Measurements from ENCODE around the gene NUDT3.

The NUDT3 gene

DNA sequence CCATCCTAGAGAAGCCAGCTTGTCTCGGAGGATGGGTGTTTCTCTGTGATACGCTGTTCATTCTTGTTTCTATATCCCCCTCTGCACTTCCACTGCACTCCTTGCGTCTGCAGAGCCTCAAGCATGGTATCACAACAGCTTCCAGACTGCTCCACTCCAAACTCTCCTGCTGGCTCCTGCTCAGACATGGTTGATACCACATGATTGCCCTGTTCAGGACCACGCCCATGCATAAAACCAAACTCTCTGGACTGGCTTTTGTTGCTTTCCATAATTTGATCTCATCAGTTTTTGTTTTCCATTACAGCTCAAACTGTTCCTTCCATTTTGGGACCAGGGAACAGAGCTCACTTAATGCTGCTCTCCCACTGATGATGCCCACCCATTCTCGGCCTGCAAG, 113.6 kb downstream of the NUDT3 start:
- no peaks in the 10 kb centered on the region for H4K20me1 ChIP-seq (ENCODE audit: insufficient read depth)
- no peak overlapping the region for H2AFZ ChIP-seq (ENCODE audit: low read depth)
- H3K27me3 ChIP-seq (ENCODE audit: insufficient read depth, low read depth), result no peaks in the 10 kb centered on the region
- no peaks in the 10 kb centered on the region for H3K79me2 ChIP-seq (ENCODE audit: insufficient read depth, low read depth)
- H3K36me3 ChIP-seq (ENCODE audit: insufficient read depth), result no peaks in the 10 kb centered on the region
- no peak overlapping the region for H3K4me3 ChIP-seq (IDR thresholded peaks at IDR 0.05; ENCODE audit: insufficient read depth, low read depth, low read length)
- TF ChIP-seq, protein P1, sequence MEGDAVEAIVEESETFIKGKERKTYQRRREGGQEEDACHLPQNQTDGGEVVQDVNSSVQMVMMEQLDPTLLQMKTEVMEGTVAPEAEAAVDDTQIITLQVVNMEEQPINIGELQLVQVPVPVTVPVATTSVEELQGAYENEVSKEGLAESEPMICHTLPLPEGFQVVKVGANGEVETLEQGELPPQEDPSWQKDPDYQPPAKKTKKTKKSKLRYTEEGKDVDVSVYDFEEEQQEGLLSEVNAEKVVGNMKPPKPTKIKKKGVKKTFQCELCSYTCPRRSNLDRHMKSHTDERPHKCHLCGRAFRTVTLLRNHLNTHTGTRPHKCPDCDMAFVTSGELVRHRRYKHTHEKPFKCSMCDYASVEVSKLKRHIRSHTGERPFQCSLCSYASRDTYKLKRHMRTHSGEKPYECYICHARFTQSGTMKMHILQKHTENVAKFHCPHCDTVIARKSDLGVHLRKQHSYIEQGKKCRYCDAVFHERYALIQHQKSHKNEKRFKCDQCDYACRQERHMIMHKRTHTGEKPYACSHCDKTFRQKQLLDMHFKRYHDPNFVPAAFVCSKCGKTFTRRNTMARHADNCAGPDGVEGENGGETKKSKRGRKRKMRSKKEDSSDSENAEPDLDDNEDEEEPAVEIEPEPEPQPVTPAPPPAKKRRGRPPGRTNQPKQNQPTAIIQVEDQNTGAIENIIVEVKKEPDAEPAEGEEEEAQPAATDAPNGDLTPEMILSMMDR (conservative IDR thresholded peaks at IDR 0.05; ENCODE audit: low read depth, low read length), result no peak
- no peaks in the 10 kb centered on the region for H3K4me1 ChIP-seq (ENCODE audit: low read depth, poor library complexity, severe bottlenecking)
- no peak overlapping the region for H3K27ac ChIP-seq
- no peak overlapping the region for H3K9ac ChIP-seq
- H3K4me2 ChIP-seq, result no peak overlapping the region

DNA sequence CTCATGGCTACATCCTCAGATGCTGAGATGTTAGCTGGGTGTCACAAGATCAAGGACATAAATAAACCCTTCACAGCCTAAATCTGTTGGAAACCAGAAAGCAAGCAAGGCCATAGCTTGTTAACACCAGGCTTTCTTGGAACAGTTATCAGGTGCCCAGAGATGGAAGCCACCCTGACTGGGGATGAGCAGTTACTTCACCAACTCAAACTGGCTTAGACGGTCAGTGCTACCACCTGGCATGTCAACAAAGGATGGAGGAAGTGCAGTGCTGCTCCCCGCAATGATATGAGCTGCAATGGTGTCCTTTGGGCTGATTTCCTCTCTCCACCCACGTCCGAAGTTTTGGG, 114.7 kb downstream of the NUDT3 start:
- H3K9ac ChIP-seq, result no peak overlapping the region
- TF ChIP-seq, protein P1 (conservative IDR thresholded peaks at IDR 0.05; ENCODE audit: low read depth, low read length), result no peak
- H3K79me2 ChIP-seq (ENCODE audit: insufficient read depth, low read depth), result no peaks in the 10 kb centered on the region
- no peak overlapping the region for H3K4me3 ChIP-seq (IDR thresholded peaks at IDR 0.05; ENCODE audit: insufficient read depth, low read depth, low read length)
- H3K27me3 ChIP-seq (ENCODE audit: insufficient read depth, low read depth), result no peaks in the 10 kb centered on the region
- no peaks in the 10 kb centered on the region for H3K36me3 ChIP-seq (ENCODE audit: insufficient read depth)
- H3K4me1 ChIP-seq (ENCODE audit: low read depth, poor library complexity, severe bottlenecking), result no peaks in the 10 kb centered on the region
- H4K20me1 ChIP-seq (ENCODE audit: insufficient read depth), result no peaks in the 10 kb centered on the region
- H2AFZ ChIP-seq (ENCODE audit: low read depth), result no peak overlapping the region
- H3K4me2 ChIP-seq, result no peak overlapping the region
- no peak overlapping the region for H3K27ac ChIP-seq

DNA sequence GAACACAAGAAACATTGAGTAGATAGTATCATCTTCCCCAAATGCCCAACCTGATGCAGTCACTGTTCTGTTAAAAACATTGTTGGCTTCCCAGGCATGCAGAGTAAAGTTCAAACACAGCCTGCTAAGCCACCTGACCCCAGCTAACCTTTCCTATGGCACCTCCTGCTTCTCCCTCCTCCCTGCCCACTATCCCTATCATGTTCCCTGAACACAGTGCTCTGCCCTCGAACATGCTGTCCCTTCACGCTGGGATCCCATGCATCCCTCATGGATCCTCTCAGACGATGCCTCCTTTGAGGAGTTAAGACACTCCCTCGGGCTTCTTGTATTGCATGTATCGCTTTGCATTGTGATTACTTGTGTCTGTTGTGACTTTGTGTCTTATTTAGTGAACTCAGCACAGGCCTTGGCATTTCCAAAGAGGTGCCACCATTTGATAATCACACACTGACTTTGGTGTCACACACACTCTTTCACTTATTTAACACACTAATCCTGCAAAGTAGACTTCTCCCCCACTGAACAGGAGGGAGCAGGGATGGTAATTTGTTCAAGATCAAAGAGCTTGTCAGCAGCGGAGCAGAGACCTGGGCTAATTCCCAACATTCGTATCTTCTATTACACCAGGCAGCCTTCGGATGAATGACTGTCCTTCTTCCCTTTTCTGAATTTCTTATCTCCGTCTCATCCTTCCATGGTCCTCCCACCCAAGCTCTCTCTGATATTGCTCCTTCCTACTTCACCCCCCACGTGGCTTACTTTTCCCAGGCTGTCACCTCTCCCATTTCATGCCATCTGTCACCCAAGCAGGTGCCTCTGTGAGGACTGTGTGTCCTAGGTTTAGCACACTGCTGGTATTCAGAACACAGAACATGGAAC, 115.3 kb downstream of the NUDT3 start:
- TF ChIP-seq, protein P1 (conservative IDR thresholded peaks at IDR 0.05; ENCODE audit: low read depth, low read length), result no peak
- Histone ChIP-seq H3K4me2 (no peak overlapping the region), H4K20me1 (ENCODE audit: insufficient read depth) (no peaks in the 10 kb centered on the region), H3K9ac (no peak overlapping the region), H3K36me3 (ENCODE audit: insufficient read depth) (no peaks in the 10 kb centered on the region), H3K4me1 (ENCODE audit: low read depth, poor library complexity, severe bottlenecking) (no peaks in the 10 kb centered on the region), H3K27ac (no peak overlapping the region), H3K27me3 (ENCODE audit: insufficient read depth, low read depth) (no peaks in the 10 kb centered on the region), H3K79me2 (ENCODE audit: insufficient read depth, low read depth) (no peaks in the 10 kb centered on the region), H3K4me3 (IDR thresholded peaks at IDR 0.05; ENCODE audit: insufficient read depth, low read depth, low read length) (no peak overlapping the region), H2AFZ (ENCODE audit: low read depth) (no peak overlapping the region)

DNA sequence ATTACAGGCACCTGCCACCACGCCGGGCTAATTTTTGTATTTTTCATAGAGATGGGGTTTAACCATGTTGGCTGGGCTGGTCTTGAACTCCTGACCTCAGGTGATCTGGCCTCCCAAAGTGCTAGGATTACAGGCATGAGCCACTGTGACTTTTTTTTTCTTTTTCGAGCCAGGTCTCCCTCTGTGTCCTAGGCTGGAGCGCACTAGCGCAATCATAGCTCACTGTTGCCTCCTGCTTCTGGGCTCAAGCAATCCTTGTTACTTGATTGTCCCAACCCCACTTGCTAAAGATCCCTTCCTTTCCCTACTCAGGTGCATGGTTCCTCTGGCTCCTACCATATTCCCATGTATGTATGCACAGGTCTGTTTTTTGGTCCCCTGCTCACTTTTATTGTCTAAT, 116.3 kb downstream of the NUDT3 start:
- Histone ChIP-seq H3K36me3 (ENCODE audit: insufficient read depth) (no peaks in the 10 kb centered on the region), H3K4me1 (ENCODE audit: low read depth, poor library complexity, severe bottlenecking) (no peaks in the 10 kb centered on the region), H4K20me1 (ENCODE audit: insufficient read depth) (no peaks in the 10 kb centered on the region), H3K27me3 (ENCODE audit: insufficient read depth, low read depth) (no peaks in the 10 kb centered on the region), H3K27ac (no peak overlapping the region), H3K4me2 (no peak overlapping the region), H3K4me3 (IDR thresholded peaks at IDR 0.05; ENCODE audit: insufficient read depth, low read depth, low read length) (no peak overlapping the region), H3K79me2 (ENCODE audit: insufficient read depth, low read depth) (no peaks in the 10 kb centered on the region), H2AFZ (ENCODE audit: low read depth) (no peak overlapping the region), H3K9ac (no peak overlapping the region)
- TF ChIP-seq, protein P1 (conservative IDR thresholded peaks at IDR 0.05; ENCODE audit: low read depth, low read length), result no peak
